SU-DHL-6 (cell line): Measurements from ENCODE around the gene PDK4.

Experiments used
- EZH2phosphoT487 ChIP-seq: fragments of 200-600 bp; sonication (generic), shearing (Covaris generic); conservative IDR thresholded peaks from 2 replicates; pipeline ENCODE4 v1.6.1; 2018; ENCODE audit warnings: mild to moderate bottlenecking, antibody characterized with exemption, low read length, moderate library complexity, mixed read lengths
- TF ChIP-seq, protein P1 (sequence below): fragments of 200-600 bp; sonication (generic); IDR thresholded peaks from one replicate; pipeline ENCODE4 v1.5.1; 2017; ENCODE audit warnings: antibody characterized with exemption, mild to moderate bottlenecking, low read length, moderate library complexity; ENCODE audit not compliant: insufficient read depth, poor library complexity, severe bottlenecking

GRCh38 chr7:95622001-95622549 is 25.8 kb upstream of the PDK4 start:
- TF ChIP-seq, protein P1, sequence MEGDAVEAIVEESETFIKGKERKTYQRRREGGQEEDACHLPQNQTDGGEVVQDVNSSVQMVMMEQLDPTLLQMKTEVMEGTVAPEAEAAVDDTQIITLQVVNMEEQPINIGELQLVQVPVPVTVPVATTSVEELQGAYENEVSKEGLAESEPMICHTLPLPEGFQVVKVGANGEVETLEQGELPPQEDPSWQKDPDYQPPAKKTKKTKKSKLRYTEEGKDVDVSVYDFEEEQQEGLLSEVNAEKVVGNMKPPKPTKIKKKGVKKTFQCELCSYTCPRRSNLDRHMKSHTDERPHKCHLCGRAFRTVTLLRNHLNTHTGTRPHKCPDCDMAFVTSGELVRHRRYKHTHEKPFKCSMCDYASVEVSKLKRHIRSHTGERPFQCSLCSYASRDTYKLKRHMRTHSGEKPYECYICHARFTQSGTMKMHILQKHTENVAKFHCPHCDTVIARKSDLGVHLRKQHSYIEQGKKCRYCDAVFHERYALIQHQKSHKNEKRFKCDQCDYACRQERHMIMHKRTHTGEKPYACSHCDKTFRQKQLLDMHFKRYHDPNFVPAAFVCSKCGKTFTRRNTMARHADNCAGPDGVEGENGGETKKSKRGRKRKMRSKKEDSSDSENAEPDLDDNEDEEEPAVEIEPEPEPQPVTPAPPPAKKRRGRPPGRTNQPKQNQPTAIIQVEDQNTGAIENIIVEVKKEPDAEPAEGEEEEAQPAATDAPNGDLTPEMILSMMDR, result no peak
- no peak for TF ChIP-seq EZH2phosphoT487
